Epithelial cell of esophagus (primary cell): ENCODE measurements around the gene EML5.
A peak's percentile ranks its signal among the peaks of the same experiment; 100 is the strongest.

Experiments used
- DNase-seq: peaks from one replicate; pipeline ENCODE4 v3.0.0; 2010; ENCODE audit warnings: low read depth
- H3K4me3 ChIP-seq: 2 replicates; pipeline ENCODE4 v1.5.1; 2011; ENCODE audit warnings: mild to moderate bottlenecking, low read length, control low read depth
- CTCF ChIP-seq: IDR thresholded peaks from 2 replicates; pipeline ENCODE4 v1.5.1; 2011; ENCODE audit warnings: low read depth, mild to moderate bottlenecking, low read length, control low read depth, inconsistent platforms; ENCODE audit not compliant: insufficient read depth; ENCODE audit errors: missing control alignments

The EML5 gene

GRCh38 chr14:88706425-88706824 lies 86.3 kb downstream of the EML5 start:
- DNase-seq, result peak; percentile 32
- H3K4me3 ChIP-seq, result no peak overlapping the region
- TF ChIP-seq CTCF, result no peak

GRCh38 chr14:88698651-88699050 lies 94.1 kb downstream of the EML5 start:
- no peak overlapping the region for H3K4me3 ChIP-seq

GRCh38 chr14:88695870-88696269 lies 96.9 kb downstream of the EML5 start:
- H3K4me3 ChIP-seq, result no peak overlapping the region
- TF ChIP-seq CTCF, result no peak
- peak; percentile 52 for DNase-seq

More at GRCh38 chr14:88698651-88699050, 94.1 kb downstream of the EML5 start:
- no peak for TF ChIP-seq CTCF
- peak; percentile 87 for DNase-seq

- TF ChIP-seq CTCF, result no peak
- no peak overlapping the region for H3K4me3 ChIP-seq
- no peak for DNase-seq
Measured at GRCh38 chr14:88688386-88688785, 104.4 kb downstream of the EML5 start.

DNA sequence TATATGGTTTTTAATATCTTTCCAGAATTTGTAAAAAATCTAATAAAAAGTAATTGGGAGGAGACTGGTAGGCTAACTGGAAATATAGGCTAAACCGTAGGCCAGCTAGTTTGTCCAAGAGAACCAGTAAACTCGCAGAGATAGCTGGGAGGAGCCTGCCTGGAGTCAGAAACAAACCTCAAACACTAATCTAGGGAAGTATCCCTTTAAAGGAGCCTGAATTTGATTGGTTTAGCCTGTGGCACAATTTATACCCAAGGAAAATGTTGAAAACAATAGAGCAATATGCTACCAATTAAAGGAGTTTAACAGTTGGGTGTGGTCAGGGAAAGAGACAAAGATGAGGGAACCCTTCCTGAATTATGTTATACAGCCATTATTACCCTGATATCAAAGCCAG lies 109.6 kb downstream of the EML5 start:
- H3K4me3 ChIP-seq, result no peak overlapping the region
- no peak for TF ChIP-seq CTCF
- no peak for DNase-seq

DNA sequence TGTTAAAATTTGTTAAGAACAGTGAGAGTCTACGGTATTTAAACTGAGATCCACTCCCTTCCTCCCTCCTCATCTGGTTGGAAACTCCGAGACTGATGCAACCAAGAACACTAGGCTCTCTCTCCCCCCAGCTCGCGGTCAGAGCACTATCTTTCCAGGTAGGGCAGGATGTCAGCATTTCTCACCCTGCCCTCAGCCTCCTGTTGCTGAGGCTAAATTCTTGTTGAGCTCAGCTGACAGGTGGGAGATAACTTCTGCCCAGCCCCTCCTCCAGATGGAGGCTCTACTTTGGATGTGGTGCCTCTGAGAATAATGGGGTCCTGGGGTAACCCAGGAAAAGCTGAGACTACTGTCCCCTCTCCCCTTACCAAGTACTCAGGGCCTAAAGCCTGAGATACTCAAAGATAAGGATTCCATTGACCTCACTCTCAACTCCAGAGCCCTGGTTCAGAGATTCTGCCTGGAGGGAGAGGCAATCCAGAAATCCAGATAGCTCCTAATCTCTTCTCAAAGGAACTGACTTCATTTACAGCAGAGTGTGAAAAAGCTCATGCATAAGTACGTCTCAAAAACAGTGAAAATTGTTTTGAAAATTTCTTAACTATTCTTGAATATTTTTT lies 110.1 kb downstream of the EML5 start:
- no peak for DNase-seq
- no peak for TF ChIP-seq CTCF

More for the DNA sequence above, 110.1 kb downstream of the EML5 start:
- H3K4me3 ChIP-seq, result no peak overlapping the region
